Kidney epithelial cell (primary cell): Measurements from ENCODE around the gene MAP3K15. TPM values are rescaled to one million over a fixed set of nuclear protein-coding genes. Genes with fewer than 3 reads are reported as not detected.

Source experiments
- DNase-seq: peaks from one replicate; pipeline ENCODE4 v3.0.0-alpha.2; 2010; ENCODE audit warnings: low read depth
- H3K27me3 ChIP-seq: 2 replicates; pipeline ENCODE4 v1.6.0; 2011; ENCODE audit warnings: low read length; ENCODE audit not compliant: control insufficient read depth, insufficient read depth
- H3K36me3 ChIP-seq: 2 replicates; pipeline ENCODE4 v1.5.1; 2011; ENCODE audit warnings: low read length; ENCODE audit not compliant: control insufficient read depth, insufficient read depth
- H3K4me3 ChIP-seq: 2 replicates; pipeline ENCODE4 v1.5.1; 2011; ENCODE audit warnings: low read depth, mild to moderate bottlenecking, control low read depth, low read length
- total RNA-seq: library from RNA; depleted of rRNA; stranded (reverse); fragments of >200 nt; gene quantifications from 2 replicates; pipeline ENCODE4 v1.2.3, GENCODE V29; 2015
- TF ChIP-seq, protein P1 (sequence below): IDR thresholded peaks from 2 replicates; pipeline ENCODE4 v1.5.1; 2011; ENCODE audit warnings: mild to moderate bottlenecking, moderate library complexity, low read length, control low read depth, inconsistent platforms; ENCODE audit not compliant: insufficient read depth, poor library complexity, severe bottlenecking

The MAP3K15 gene
- total RNA-seq, 1 donor from 2014 or later: 2.2 TPM

DNA sequence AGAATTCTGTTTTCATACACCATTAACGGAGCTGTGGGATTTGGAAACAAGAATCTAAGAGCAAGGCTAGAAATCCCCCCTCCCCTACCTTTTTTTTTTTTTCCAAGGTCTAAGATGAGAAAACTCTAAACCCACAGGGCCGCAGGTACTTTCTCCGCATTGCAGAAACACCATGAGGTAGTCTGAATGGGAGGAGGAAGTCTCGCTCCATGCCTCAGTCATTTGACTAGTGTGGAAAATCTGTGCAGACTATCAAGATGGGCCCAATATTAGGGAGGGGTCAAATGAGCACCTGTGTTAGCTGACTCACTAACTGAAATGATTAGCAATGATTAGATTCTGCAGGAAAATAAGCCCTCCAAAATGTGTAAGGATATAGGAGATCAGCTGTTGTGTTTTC is 40.9 kb upstream of the MAP3K15 start:
- no peaks in the 10 kb centered on the region for H3K27me3 ChIP-seq
- TF ChIP-seq, protein P1, sequence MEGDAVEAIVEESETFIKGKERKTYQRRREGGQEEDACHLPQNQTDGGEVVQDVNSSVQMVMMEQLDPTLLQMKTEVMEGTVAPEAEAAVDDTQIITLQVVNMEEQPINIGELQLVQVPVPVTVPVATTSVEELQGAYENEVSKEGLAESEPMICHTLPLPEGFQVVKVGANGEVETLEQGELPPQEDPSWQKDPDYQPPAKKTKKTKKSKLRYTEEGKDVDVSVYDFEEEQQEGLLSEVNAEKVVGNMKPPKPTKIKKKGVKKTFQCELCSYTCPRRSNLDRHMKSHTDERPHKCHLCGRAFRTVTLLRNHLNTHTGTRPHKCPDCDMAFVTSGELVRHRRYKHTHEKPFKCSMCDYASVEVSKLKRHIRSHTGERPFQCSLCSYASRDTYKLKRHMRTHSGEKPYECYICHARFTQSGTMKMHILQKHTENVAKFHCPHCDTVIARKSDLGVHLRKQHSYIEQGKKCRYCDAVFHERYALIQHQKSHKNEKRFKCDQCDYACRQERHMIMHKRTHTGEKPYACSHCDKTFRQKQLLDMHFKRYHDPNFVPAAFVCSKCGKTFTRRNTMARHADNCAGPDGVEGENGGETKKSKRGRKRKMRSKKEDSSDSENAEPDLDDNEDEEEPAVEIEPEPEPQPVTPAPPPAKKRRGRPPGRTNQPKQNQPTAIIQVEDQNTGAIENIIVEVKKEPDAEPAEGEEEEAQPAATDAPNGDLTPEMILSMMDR: no peak
- H3K36me3 ChIP-seq: no peaks in the 10 kb centered on the region
- no peak overlapping the region for H3K4me3 ChIP-seq
- DNase-seq: no peak

DNA sequence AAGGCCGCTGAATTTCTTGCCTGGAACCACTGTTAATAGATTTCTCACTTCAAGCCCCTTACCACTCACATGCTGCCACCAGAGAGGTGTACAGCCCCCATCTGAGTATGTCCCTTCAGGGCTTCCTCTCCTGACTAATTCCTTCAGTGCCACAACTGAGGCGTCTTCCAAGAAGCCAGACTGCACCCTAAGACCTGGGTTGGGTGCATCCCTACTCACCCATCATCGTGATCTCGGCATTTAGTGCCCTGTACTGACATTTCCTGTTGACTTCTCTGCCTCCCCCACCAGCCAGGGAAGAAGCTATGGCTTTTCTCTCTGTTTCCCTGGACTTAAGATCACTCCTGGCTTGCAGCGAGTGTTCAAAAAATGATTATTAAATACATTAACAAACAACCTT is 40.4 kb upstream of the MAP3K15 start:
- no peak for DNase-seq
- Histone ChIP-seq H3K4me3 (no peak overlapping the region), H3K36me3 (no peaks in the 10 kb centered on the region), H3K27me3 (no peaks in the 10 kb centered on the region)
- TF ChIP-seq, protein P1: no peak

DNA sequence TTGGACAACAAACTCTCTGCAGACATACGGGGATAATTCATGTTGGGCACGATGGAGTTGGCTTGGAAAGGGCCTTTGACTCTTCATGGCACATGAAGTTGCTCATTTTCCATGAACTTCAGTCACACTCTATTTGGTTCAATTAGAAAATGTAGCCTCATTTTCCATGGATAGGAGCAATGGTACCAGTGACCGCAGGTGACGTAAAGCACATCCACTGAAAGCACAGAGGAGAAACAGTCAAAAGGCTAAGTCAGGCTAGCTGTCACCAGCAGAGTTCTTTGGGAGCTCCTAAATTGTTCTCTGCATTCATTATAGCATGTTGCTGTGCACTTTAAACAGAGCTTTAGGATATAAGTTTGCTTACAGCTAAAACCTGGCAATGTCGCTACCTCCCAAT is 39.9 kb upstream of the MAP3K15 start:
- Histone ChIP-seq H3K27me3 (no peaks in the 10 kb centered on the region), H3K36me3 (no peaks in the 10 kb centered on the region), H3K4me3 (no peak overlapping the region)
- TF ChIP-seq, protein P1: no peak
- no peak for DNase-seq

DNA sequence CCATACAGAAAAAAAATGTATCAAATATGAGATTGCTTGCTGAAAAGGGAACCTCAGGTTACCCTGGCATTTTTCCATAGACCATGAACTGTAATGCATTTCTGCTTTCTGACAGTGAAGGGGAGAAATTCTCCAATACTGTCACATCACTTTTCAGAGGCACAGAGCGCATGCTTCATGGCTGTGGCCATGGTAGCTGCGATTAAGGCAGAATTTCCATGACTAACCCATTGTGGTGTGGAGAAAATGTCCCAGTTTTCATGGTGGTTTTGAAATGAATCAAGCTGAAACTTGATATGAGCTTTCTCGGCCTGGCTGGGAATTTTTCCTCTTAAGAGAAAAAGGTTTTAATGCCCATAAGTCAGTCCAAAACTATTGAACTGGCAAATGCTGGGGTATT is 39.5 kb upstream of the MAP3K15 start:
- no peak for DNase-seq
- TF ChIP-seq, protein P1: no peak
- Histone ChIP-seq H3K27me3 (no peaks in the 10 kb centered on the region), H3K36me3 (no peaks in the 10 kb centered on the region), H3K4me3 (no peak overlapping the region)

DNA sequence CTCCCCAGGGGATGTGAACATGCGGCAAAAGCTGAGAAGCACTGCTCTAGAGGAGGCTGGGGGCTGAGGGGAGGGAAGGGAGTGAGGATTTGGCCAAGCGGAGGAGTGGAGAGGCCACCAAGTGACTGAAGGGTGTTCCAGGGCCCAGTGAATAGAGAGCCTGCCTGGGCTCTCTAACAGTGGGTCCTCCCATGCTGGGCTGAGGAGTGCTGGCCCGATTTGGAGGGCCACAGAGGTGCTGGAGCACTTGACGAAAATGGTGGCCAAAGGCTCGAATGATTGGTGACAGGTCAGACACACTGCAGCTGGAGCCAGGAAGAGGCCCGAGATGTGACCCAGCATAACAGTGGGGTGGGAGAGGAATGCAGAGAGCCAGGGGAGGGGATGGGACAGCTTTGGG is 37.5 kb upstream of the MAP3K15 start:
- Histone ChIP-seq H3K27me3 (no peaks in the 10 kb centered on the region), H3K4me3 (no peak overlapping the region), H3K36me3 (no peaks in the 10 kb centered on the region)
- no peak for DNase-seq
- TF ChIP-seq, protein P1: no peak

DNA sequence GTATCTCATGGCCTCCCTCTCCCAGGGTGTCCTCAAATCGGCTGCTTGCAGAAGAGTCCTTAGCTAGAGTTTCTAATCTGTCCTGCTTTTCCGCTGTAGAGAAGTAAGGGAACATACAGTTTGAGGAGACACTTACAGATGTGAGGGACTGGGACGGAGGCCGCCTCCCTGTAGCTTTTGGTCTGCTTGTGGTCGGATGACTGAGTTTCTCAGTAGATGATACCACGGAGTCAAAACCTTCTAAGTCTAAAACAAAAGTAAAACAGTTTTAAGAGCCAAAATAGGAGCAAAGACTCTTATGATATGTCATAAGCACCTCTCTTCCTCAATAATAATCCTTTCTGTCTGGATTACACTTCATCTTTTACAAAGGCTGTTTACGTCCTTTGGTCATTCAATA is 34.5 kb upstream of the MAP3K15 start:
- Histone ChIP-seq H3K36me3 (no peaks in the 10 kb centered on the region), H3K4me3 (no peak overlapping the region), H3K27me3 (no peaks in the 10 kb centered on the region)
- TF ChIP-seq, protein P1: no peak
- no peak for DNase-seq
